Aorta (tissue), 5 donors: ENCODE results near the gene PVR. TPM values are rescaled to one million over a fixed set of nuclear protein-coding genes. Genes with fewer than 3 reads are reported as not detected.
"Not testable (repeated sequence)": the region's sequence is repeated elsewhere in the genome, so short reads cannot be mapped to it uniquely, and the experiment has no call there.

Source experiments
- ATAC-seq: fragments of 200-7000 bp; cut with Tn5 transposase; one replicate; pipeline ENCODE4 v1.9.1; 2022; ENCODE audit warnings: moderate library complexity; ENCODE audit not compliant: low FRiP score
- DNase-seq, 2 donors: peaks; one replicate each; pipeline ENCODE4 v3.0.0-alpha.2; 2020
- H3K27ac ChIP-seq, 2 donors: one replicate each; pipeline ENCODE4 v1.5.1; 2013; ENCODE audit warnings: low read length in 2 of 2, mild to moderate bottlenecking in 2 of 2, moderate library complexity in 2 of 2, control low read depth in 1 of 2, inconsistent platforms in 1 of 2, low read depth in 1 of 2
- H3K27me3 ChIP-seq, 2 donors: one replicate each; pipeline ENCODE4 v1.6.1; 2013; ENCODE audit warnings: control low read depth in 1 of 2, low read length in 1 of 2, mild to moderate bottlenecking in 1 of 2, moderate library complexity in 1 of 2; ENCODE audit not compliant: insufficient read depth in 2 of 2, control insufficient read depth in 1 of 2
- H3K36me3 ChIP-seq, 2 donors: one replicate each; pipeline ENCODE4 v1.6.1; 2013; ENCODE audit warnings: control low read depth in 1 of 2, low read length in 1 of 2, mild to moderate bottlenecking in 1 of 2; ENCODE audit not compliant: insufficient read depth in 2 of 2, control insufficient read depth in 1 of 2
- H3K4me1 ChIP-seq, 2 donors: one replicate each; pipeline ENCODE4 v1.6.1; 2013; ENCODE audit warnings: low read length in 2 of 2, control low read depth in 1 of 2, mild to moderate bottlenecking in 1 of 2, moderate library complexity in 1 of 2; ENCODE audit not compliant: insufficient read depth in 2 of 2, control insufficient read depth in 1 of 2
- H3K4me3 ChIP-seq, 2 donors: one replicate each; pipeline ENCODE4 v1.5.1; 2013; ENCODE audit warnings: low read length in 2 of 2, control low read depth in 1 of 2, mild to moderate bottlenecking in 1 of 2
- H3K9me3 ChIP-seq: one replicate; pipeline ENCODE4 v1.6.1; 2013; ENCODE audit warnings: mild to moderate bottlenecking, low read length; ENCODE audit not compliant: control insufficient read depth
- WGBS, 2 donors: extraction: QIAGEN DNeasy Blood & Tissue Kit; methylation state at CpG; one replicate each; pipeline ENCODE4 v1.1.7; 2013; 5-methylcytosine and 5-hydroxymethylcytosine counted together
- intact Hi-C, 2 donors: fragments of 100-400 bp; cut with DNase I; formaldehyde crosslinking; loops; one replicate each; pipeline versions ENCODE4 v1.14.2 to v1.15.0; 2022
- polyA plus RNA-seq, 2 donors: library from polyadenylated mRNA; stranded (reverse); fragments of 200-250 nt; gene quantifications; one replicate each; pipeline ENCODE4 v1.2.3, GENCODE V29; 2013
- total RNA-seq, 2 donors: library from RNA; stranded (reverse); fragmentation: NEBNext Ultra II Directional; extraction: Animal tissue kit (Norgen Biotek cat#: 25700); gene quantifications; one replicate each; pipeline ENCODE4 v1.2.1, GENCODE V29; 2021
- donor health status: healthy with polysubstance abuse.
- donor health status: Bipolar disorder and iron deficiency.
- donor health status: DM: no; HTN: no; CAD: no.
- donor health status: DM: no; HTN: no; CAD: no.
- donor health status: DM: yes; HTN: yes; CAD: no.

Gene PVR
- total and polyA plus RNA-seq, 4 donors: 7.4 to 44.2 (median 28.0) TPM

GRCh38 chr19:44703336-44704078 lies 59.8 kb downstream of the PVR start:
- H3K27ac ChIP-seq: no peak overlapping the region
- 91 to 93% methylated on average over 28 of the region's 28 CpGs for WGBS, 2 donors
- no peak for ATAC-seq
- no peaks in the 10 kb centered on the region for H3K9me3 ChIP-seq
- H3K36me3 ChIP-seq: no peaks in the 10 kb centered on the region
- intact Hi-C loops: no loop called here
- no peaks in the 10 kb centered on the region for H3K4me1 ChIP-seq
- H3K4me3 ChIP-seq: no peak overlapping the region
- no peak for DNase-seq
- no peaks in the 10 kb centered on the region for H3K27me3 ChIP-seq

GRCh38 chr19:44704982-44705381 lies 61.3 kb downstream of the PVR start:
- no peaks in the 10 kb centered on the region for H3K27me3 ChIP-seq
- H3K36me3 ChIP-seq: no peaks in the 10 kb centered on the region
- no peaks in the 10 kb centered on the region for H3K9me3 ChIP-seq
- ATAC-seq: no peak
- DNase-seq: no peak
- no peak overlapping the region for H3K27ac ChIP-seq
- intact Hi-C loops: no loop called here
- 86 to 91% methylated on average over 1 of the region's 1 CpG for WGBS, 2 donors
- no peak overlapping the region for H3K4me3 ChIP-seq
- H3K4me1 ChIP-seq: no peaks in the 10 kb centered on the region

DNA sequence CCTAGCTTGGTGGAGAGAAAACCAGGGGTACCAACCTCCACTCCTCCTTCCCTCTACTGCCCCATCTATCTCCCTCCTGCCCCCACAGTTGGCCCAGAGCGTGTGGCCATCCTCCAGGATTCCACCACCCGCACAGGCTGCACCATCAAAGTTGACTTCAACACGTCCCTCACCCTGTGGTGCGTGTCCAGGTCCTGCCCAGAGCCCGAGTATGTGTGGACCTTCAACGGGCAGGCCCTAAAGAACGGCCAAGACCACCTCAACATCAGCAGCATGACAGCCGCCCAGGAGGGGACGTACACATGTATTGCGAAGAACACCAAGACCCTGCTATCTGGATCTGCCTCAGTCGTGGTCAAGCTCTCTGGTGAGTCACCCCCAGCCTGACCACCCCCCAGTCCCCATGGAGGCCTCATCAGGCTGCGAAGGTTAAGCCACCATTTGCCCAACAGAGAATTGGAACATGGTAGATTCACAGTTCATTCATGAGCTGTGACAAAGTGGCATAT lies 61.8 kb downstream of the PVR start:
- intact Hi-C loops: no loop called here

GRCh38 chr19:44706506-44707236 lies 63.0 kb downstream of the PVR start:
- Histone ChIP-seq H3K9me3 (no peaks in the 10 kb centered on the region), H3K27ac (no peak overlapping the region), H3K36me3 (no peaks in the 10 kb centered on the region), H3K4me1 (no peaks in the 10 kb centered on the region), H3K4me3 (no peak overlapping the region), H3K27me3 (no peaks in the 10 kb centered on the region)
- DNase-seq (no peak), ATAC-seq (no peak)
- intact Hi-C loops: no loop called here
- 88 to 89% methylated on average over 6 of the region's 6 CpGs for WGBS, 2 donors

More for the DNA sequence above, 61.8 kb downstream of the PVR start:
- H3K4me3 ChIP-seq: no peak overlapping the region
- no peaks in the 10 kb centered on the region for H3K9me3 ChIP-seq
- H3K36me3 ChIP-seq: no peaks in the 10 kb centered on the region
- DNase-seq (no peak), ATAC-seq (no peak)
- WGBS, 2 donors: 94% methylated on average over 12 of the region's 12 CpGs
- no peak overlapping the region for H3K27ac ChIP-seq
- no peaks in the 10 kb centered on the region for H3K4me1 ChIP-seq
- no peaks in the 10 kb centered on the region for H3K27me3 ChIP-seq

- Histone ChIP-seq H3K27ac (no peak overlapping the region), H3K9me3 (no peaks in the 10 kb centered on the region), H3K36me3 (no peaks in the 10 kb centered on the region), H3K27me3 (no peaks in the 10 kb centered on the region), H3K4me1 (no peaks in the 10 kb centered on the region), H3K4me3 (no peak overlapping the region)
- peak; percentile 19 for ATAC-seq
- intact Hi-C loops: no loop called here
- 93 to 95% methylated on average over 20 of the region's 20 CpGs for WGBS, 2 donors
- no peak for DNase-seq
Observed at GRCh38 chr19:44707794-44708193, 64.1 kb downstream of the PVR start.

DNA sequence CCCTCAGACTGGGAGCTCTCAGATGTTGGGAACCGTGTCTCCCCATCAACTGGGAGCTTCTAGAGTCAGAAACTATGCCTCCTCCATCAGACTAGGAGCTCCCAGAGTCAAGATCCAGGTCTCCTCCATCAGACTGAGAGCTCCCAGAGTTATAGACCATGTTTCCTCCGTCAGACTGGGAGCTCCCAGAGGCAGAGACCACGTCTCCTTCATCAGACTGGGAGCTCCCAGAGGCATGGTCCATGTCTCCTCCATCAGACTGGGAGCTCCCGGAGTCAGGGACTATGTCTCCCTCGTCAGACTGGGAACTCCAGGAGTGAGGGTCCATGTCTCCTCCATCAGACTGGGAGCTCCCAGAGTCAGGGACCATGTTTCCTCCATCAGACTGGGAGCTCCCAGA lies 65.2 kb downstream of the PVR start:
- DNase-seq (no peak), ATAC-seq (no peak)
- H3K4me3 ChIP-seq: no peak overlapping the region
- intact Hi-C loops: no loop called here
- 76 to 84% methylated on average over 5 of the region's 5 CpGs for WGBS, 2 donors
- no peaks in the 10 kb centered on the region for H3K36me3 ChIP-seq
- no peaks in the 10 kb centered on the region for H3K27me3 ChIP-seq
- no peaks in the 10 kb centered on the region for H3K9me3 ChIP-seq
- no peak overlapping the region for H3K27ac ChIP-seq
- H3K4me1 ChIP-seq: no peaks in the 10 kb centered on the region

DNA sequence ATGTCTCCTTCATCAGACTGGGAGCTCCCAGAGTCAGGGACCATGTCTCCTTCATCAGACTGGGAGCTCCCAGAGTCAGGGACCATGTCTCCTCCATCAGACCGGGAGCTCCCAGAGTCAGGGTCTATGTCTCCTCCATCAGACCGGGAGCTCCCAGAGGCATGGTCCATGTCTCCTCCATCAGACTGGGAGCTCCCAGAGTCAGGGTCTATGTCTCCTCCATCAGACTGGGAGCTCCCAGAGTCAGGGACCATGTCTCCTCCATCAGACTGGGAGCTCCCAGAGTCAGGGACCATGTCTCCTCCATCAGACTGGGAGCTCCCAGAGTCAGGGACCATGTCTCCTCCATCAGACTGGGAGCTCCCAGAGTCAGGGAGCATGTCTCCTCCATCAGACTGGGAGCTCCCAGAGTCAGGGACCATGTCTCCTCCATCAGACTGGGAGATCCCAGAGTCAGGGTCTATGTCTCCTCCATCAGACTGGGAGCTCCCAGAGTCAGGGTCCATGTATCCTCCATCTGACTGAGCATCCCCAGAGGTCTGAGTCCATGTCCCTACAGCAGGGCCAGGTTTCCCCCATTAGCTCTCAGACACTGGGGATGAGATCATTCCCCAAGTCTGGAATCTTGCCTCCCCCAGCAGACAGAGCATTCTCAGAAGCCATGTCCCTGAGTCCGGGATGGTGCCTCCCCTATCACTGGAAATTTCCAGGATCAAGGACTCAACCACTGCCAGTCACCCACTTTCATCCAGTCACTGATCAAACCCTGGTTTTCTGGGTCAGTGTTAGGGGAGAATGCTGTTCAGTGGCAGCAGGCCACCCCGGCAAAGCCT lies 65.9 kb downstream of the PVR start:
- H3K4me1 ChIP-seq, intact Hi-C loops, H3K27me3 ChIP-seq, DNase-seq, H3K4me3 ChIP-seq, H3K27ac ChIP-seq, H3K9me3 ChIP-seq, H3K36me3 ChIP-seq, ATAC-seq: not testable (repeated sequence)
- WGBS, 2 donors: 85 to 88% methylated on average over 4 of the region's 4 CpGs

- no peak for DNase-seq
- H3K27me3 ChIP-seq: no peaks in the 10 kb centered on the region
- intact Hi-C loops: no loop called here
- no peaks in the 10 kb centered on the region for H3K4me1 ChIP-seq
- no peak overlapping the region for H3K27ac ChIP-seq
- 89 to 95% methylated on average over 14 of the region's 14 CpGs for WGBS, 2 donors
- ATAC-seq: no peak
- no peaks in the 10 kb centered on the region for H3K9me3 ChIP-seq
- no peaks in the 10 kb centered on the region for H3K36me3 ChIP-seq
- H3K4me3 ChIP-seq: no peak overlapping the region
Observed at GRCh38 chr19:44710483-44710882, 66.8 kb downstream of the PVR start.
